ENCODE measurements around the gene CCDC93. TPM values are rescaled to one million over a fixed set of nuclear protein-coding genes. Genes with fewer than 3 reads are reported as not detected.

Gene CCDC93, protein sequence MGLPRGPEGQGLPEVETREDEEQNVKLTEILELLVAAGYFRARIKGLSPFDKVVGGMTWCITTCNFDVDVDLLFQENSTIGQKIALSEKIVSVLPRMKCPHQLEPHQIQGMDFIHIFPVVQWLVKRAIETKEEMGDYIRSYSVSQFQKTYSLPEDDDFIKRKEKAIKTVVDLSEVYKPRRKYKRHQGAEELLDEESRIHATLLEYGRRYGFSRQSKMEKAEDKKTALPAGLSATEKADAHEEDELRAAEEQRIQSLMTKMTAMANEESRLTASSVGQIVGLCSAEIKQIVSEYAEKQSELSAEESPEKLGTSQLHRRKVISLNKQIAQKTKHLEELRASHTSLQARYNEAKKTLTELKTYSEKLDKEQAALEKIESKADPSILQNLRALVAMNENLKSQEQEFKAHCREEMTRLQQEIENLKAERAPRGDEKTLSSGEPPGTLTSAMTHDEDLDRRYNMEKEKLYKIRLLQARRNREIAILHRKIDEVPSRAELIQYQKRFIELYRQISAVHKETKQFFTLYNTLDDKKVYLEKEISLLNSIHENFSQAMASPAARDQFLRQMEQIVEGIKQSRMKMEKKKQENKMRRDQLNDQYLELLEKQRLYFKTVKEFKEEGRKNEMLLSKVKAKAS
- 22.2 TPM for total RNA-seq
- long read RNA-seq, full-length matches to known transcripts: 3 of 8 reads
- long read RNA-seq, partial matches to known transcripts: 5 of 8 reads
- long read RNA-seq, other reads (novel, unspliced or antisense): 0 of 8 reads

DNA sequence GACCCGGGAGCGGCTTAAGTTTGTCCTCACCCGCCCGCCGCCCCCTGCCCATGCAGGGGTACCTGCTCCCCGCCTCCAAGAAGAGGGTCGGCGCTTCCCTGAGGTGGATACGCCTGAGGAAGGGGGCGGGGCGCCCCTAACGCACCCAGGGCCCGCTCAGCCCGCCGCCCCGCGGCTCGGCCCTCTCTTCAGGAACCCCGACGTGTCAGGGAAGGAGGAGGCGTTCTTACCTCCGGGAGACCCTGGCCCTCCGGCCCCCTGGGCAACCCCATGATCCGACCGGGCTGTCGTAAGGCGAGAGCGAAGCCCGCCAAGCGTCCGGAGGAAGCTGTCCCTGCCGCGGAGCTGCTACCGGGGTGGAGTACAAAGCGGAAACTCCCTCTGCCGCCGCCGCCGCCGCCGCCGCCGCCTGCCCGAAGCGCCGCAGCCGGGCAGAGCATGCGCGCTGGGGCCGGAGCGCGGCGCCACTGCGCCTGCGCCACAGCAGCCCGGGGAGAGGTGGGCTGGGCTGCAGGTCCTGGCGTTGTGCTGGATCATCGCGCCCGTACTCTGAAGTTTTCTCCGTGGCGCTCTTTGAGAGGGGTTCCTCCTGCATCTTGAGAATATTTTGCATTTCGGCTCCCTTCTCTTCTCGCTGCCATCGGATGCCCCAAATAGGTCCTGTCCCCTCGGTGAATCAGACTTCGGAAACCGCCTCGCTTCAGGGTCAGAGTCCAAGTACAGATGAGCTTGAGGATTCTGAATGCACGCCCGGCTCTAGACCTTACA, at the start of gene CCDC93:
TSS of gene CCDC93 (minus strand) at position 347 of the 768 bp plus-strand sequence. CDS start at position 272, 75 bp downstream.
- DNase-seq (ENCODE audit: missing footprints): peak; percentile 93
- intact Hi-C loops (cut with DNase I): no loop called here
- ATAC-seq: peak; percentile 97

DNA sequence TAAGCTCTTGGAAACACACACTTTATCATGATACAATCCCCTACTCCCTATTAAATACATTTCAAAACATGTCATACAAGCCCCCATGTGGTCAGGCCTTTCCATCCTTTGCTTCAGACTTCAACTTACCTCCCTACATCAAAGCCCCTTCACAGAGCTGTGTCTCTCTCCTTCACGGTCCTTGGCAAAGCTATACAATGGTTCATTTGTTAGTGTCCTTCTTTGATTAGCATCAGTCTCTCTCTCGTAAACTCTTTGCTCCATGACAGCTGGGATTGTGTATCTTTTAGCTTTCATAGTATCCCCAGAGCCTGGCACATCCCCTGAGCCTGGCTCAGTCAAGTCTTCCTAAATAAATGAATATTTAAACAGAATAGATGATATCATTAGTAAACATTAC, 48.8 kb upstream of the CCDC93 start:
- DNase-seq (ENCODE audit: missing footprints) (no peak), ATAC-seq (no peak)
- intact Hi-C loops (cut with DNase I): no loop called here

DNA sequence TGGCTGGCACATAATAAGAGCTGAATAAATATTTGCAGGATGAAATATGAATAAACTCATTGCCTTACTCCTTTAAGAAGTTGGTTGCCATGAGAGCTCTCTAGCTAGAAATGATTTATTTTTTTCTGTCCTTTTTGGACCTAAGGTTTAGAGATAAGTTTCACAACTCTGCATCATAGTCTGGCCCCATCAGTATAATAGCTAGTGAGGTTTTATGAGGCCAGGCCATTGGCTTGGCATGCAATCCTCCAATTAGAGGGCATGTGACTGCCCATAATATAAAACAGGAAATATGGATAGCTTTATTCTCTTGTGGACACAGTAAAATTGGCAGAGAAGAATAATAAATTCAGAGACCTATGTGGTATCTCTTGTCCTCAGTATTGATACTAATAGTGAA, 48.2 kb upstream of the CCDC93 start:
- intact Hi-C loops (cut with DNase I): no loop called here
- DNase-seq (ENCODE audit: missing footprints): no peak
- ATAC-seq: no peak

DNA sequence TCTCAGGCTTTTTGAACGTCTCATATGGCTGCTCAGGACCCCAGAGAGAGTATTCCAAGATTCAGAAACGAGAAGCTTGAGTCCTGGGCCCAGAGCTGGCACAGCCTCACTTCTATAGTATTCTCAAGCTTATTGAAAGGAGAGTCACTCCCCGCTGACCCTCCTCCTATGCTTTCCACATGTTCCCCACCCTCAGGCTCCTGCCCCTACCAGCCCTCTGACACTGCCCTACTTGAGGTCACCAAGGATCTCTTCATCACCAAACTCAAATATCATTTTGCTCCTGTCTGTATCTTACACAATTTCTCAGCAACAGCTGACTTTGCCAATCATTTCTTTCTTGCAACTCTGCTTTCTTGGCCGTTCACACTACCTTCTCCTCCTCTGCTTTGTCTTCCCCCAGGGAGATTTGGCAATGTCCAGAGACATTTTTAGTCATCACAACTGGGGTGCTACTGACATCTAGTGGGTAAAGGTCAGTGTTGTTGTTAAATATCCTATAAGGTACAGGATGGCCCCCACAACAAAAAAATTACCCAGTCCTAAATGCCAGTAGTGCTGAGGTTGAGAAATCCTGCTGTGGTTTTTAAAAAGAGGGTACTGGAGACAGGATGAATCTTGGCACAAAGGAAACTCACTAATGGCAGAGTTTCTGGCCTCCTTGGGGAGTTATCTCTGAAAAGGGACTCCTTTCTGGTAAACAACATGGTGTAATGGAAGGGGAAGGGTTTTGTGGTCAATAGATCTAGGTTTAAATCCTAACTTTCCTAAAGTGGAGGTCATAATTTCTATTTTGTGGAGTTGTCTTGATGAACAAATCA, 47.5 kb upstream of the CCDC93 start:
- DNase-seq (ENCODE audit: missing footprints) (no peak), ATAC-seq (peak; percentile 68)
- intact Hi-C loops (cut with DNase I): no loop called here

DNA sequence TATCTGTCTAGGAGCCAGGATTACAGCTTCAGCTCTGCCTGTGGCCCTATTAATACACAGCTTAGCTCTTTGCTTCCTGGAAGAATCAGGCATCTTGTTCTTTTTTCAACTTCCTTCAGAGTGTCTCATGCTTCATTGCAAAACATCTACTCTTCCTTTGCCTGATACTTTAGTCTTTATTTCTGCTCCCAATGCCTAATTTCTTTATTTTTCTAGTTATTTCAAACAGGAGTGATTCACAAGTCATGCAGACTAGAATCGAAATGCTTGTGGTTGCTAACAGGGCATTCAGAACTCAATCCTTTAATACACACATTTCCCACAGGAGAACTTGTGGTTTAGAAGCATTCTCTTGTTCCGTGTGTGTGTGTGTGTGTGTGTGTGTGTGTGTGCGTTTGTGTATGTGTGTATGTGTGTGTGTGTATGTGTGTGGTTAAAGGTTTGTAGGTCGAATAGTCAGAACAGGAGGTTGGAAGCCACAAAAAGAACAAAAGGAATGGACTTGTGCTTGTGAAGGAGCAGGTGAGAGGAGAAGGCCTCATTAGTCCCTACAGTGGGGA, 46.1 kb upstream of the CCDC93 start:
- ATAC-seq (no peak), DNase-seq (ENCODE audit: missing footprints) (no peak)
- intact Hi-C loops (cut with DNase I): no loop called here

DNA sequence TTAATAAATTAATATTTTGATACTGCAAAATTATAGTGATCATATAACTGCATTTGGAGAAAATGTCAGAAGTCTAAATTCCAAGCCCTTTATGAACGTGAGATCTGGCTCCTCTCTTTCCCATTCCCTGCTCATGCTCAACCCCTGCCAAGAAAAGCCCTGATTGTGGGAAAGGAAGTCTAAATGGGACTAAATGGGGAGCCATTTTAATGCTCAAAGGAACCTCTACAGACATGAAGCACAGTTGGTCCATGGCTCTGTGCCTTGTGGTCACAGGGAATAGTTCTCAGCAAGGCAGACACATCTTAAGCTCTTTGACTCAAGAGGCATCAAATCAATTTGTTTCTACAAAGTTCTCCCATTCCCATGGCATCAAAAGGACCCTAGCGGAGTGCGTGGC, 45.1 kb upstream of the CCDC93 start:
- DNase-seq (ENCODE audit: missing footprints) (no peak), ATAC-seq (no peak)
- intact Hi-C loops (cut with DNase I): no loop called here

DNA sequence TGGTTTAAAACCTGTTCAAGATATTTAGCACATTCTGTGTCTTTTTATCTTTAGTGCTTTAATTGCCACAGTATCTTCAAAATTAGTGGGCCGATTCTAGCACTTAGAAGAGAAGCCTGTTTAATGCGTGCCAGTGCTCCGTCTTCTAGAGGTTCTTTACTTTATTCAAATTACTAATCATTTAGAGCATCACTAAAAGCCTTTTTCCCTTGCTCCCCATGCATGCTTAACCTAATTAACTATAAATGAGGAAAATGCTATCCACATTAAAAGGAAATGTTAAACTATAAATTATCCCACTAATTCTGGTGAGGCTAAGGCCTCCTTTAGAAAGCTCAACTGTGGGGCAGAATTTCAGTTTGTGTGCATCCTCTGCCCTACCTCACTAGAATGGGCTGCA, 42.9 kb upstream of the CCDC93 start:
- DNase-seq (ENCODE audit: missing footprints): no peak
- no peak for ATAC-seq
- intact Hi-C loops (cut with DNase I): no loop called here

DNA sequence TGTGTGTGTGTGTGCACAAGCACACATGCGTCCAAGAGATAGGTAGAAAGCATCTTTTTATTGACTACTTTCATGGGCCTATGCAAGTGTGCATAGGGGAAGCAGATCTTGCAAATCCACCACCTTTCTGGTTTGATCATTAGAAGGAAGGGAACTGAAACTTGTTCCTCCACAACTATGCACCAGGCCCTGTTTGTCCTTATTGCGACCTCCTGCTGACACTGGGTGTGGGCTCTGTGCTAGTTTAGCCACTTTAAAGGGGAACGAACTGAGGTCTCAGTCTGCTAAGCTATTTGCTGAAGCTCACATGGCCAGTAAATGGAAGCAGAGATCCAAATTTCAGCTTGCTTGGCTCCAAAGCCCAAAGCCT, 42.3 kb upstream of the CCDC93 start:
- no peak for DNase-seq (ENCODE audit: missing footprints)
- peak; percentile 83 for ATAC-seq
- intact Hi-C loops (cut with DNase I): no loop called here

DNA sequence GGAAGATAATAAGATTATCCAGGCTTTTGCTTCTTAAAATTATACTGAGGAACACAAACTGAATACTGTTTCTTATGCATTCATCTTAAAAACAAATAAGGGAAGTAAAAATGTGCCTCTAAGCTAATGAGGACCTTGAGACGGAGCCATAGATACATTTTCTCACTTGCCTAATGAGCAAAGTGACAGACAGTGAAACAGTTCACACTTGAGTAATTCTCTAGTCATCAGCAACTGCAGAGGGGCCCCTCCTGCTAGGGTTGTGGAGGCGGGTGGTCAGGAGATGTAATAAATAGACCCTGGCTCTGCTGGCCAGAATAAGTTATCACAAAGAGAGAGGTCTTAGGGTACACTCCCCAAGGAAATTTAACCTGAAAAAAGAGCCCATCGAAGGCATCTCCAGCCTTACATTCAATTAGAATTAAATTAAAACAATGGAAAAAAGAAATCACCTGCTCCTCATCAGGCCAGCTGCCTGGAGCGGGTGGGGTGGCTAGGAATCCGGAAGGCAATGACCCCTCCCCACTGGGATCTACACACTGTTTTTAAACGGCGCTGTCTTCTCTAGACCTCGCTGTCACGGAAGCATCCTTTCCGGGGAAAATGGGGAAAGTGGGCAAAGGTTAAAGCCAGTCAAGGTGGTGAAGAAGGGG, 41.8 kb upstream of the CCDC93 start:
- DNase-seq (ENCODE audit: missing footprints): no peak
- ATAC-seq: no peak
- intact Hi-C loops (cut with DNase I): no loop called here

DNA sequence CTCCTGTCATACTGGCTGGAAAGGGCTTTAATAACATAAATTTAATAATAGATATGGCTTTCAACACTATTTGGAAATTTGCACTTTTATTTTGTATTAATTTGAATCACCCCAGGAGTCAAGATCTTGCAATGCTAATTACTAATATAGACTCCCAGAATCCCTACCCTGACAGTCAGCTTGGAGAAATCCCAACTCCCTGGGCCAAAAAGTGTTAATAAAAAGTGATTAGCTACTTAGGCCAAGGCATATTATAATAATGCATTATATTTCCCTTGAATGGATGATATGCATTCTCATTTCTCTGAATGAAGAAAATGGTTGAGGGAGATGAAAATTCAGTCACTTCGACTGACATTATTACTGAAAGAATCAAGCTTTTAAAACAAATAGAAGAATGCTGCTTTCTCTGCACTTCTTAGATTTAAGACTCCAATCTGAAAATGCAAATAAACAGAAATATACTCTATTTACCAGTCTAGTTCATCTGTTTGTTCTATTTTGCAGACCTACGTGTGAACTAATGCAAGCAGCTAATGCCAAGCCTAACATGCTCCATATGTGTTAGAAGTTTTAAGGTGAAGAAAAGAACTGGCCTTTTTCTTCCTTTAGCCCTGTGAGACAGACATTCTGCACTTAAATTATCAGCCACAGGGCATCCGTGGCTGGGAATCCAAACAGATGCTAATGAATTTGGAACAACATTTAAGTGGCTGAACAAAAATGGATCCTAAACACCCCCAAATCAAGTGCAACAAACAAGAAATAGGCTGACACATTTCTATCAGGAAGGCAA, 40.5 kb upstream of the CCDC93 start:
- no peak for ATAC-seq
- intact Hi-C loops (cut with DNase I): no loop called here
- DNase-seq (ENCODE audit: missing footprints): no peak

DNA sequence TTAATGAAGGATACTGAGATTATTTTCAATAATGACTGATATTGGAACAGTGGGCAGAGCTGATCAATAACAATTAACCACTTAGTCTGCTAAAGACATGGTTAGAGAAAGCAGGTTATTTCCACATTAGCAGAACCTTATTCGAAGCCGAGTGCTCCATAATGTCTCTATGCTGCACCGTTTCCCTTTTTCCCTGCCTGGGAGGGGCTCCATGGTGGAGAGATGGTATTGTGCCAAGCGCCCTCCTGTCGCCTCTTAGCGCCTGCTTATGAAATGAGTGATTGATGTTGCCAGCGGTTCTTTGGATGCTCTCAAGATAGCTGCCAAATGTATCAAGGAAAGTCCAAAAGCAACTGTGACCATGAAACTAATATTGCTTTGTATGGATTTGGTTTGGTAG, 39.8 kb upstream of the CCDC93 start:
- no peak for DNase-seq (ENCODE audit: missing footprints)
- intact Hi-C loops (cut with DNase I): no loop called here
- ATAC-seq: no peak

DNA sequence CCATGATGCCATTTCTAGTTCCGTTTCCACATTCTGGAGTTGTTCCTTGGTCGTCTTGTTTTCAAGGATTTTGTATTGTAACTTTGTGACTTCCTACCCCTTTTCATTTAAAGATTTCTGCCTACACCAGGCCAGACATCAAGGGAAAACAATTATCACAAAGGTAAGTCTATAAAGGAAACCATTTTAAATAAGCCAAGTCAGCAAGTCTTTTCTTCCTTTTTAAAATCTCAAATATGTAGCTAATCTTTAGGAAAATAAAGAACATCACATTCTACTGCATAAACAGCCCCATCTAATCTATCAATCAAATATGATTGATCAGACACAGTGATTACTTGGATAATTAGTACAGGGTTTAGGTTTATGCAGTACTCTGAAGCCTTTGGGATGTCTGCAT, 38.6 kb upstream of the CCDC93 start:
- intact Hi-C loops (cut with DNase I): no loop called here
- DNase-seq (ENCODE audit: missing footprints): no peak
- ATAC-seq: no peak

DNA sequence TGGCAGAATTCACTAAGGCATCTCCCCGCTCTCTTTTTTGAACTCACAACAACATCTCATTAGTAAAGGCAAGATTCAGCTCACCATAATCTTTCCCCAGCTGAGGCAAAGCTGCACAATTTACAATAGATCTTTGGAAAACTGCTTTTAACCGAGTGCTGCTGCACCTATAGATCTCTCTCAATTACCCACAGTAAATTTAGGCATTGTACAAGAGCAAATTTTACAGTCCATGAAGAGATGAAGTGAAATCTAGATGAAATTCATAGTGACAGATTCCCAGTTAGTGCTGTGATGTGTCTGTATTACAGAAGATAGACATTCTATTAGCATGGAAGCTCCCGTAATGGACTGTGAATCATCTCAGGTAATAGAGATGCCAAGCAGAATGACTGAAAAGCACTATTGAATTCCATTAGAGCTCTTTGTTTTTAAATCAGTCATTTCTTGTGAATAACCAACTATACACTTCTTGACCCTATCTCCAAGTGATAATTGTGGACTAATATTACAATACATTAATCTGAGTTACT, 38.0 kb upstream of the CCDC93 start:
- intact Hi-C loops (cut with DNase I): no loop called here
- no peak for DNase-seq (ENCODE audit: missing footprints)
- no peak for ATAC-seq

DNA sequence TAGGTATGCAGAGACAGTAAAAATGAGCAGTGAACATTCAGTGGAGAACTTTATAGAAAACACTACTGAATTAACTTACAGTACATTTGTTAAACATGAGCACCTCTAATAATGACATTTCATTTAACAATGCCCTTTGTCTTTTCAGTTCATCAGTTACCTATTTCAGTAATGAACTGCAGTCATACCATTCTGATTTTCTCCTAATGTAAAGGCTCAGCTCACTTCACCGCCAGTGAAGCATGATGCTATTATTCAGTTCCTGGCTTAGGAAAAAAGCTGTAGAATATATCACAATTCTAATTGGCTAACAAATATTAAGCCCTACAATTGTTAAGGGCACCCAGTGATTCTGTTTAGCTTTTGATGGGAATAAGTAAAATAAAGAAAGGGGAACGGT, 37.1 kb upstream of the CCDC93 start:
- no peak for DNase-seq (ENCODE audit: missing footprints)
- intact Hi-C loops (cut with DNase I): no loop called here
- no peak for ATAC-seq

DNA sequence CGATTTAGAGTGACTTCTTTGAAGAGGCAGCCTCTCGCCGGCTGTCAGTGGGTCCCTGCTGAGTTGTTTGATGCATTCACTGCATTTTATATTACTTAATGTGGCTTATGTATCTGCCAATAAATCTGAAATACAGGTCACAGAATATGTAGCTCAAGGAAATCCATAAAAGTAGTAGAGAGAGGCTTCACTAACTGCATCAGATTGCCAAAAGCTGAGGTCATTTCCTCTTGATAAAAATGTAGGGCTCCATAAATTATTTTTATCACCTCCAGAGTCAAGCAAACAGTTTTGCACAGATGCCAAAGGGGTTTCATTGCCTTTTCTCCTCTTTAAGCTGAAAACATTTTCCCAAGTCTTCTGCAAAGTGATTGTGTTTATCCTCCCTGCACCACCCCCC, 36.5 kb upstream of the CCDC93 start:
- ATAC-seq: no peak
- DNase-seq (ENCODE audit: missing footprints): no peak
- intact Hi-C loops (cut with DNase I): no loop called here

DNA sequence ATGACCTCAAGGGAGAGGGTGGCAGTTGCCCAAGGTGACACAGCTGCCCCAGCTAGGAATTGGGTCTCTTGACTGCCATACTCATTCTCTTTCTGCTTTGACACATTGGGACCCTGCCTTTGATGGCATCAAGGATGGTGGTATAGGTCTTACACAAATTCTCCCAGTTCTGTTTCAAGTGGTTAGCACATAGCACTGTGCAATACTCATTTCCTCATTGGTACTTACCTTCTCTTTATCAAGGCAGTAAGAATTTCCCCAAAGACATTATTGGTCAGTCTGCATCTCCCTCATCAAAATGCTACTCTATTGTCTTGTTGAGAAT, 35.9 kb upstream of the CCDC93 start:
- no peak for ATAC-seq
- no peak for DNase-seq (ENCODE audit: missing footprints)
- intact Hi-C loops (cut with DNase I): loop anchor here (5.0 to 10.0 kb wide), 2 partner anchors 155 to 813 kb away; no protein-coding TSS in a partner anchor

DNA sequence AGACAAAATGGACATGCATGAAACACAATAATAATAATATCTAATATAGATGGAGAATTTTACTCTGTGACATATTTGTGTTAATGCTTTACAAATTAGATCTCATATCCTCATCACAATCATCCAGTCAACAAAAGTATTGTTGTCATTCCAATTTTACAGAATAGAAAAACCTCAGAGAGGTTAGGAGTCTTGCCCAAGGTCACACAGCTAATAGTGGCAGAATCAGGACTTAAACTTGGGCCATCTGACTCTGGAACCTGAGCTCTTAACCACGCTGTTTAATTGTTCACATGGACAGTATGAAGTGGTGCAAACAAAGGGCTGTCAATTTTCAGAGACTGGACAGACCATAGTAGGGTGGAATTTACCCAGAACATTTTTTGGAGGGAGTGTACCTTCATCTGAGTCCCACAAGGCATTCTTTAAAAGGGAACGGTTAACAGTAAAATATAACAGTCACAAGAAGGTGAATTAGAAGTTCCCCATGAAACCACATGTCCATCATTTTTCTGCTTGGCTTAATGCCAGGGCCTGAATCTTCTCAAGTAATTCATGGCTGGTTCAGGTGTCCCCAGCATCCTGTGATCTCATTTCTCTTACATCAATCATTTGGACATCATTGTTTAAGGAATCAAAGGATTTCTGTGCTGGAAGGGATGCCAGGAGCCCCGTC, 35.4 kb upstream of the CCDC93 start:
- DNase-seq (ENCODE audit: missing footprints): no peak
- intact Hi-C loops (cut with DNase I): loop anchor here (5.0 to 10.0 kb wide), 2 partner anchors 156 to 813 kb away; no protein-coding TSS in a partner anchor
- no peak for ATAC-seq
